ENCODE measurements around the gene SAMD10. TPM values are rescaled to one million over a fixed set of nuclear protein-coding genes. Genes with fewer than 3 reads are reported as not detected.

Gene SAMD10
- polyA plus RNA-seq, 3 donors, result 0.34 to 2.4 (median 0.67) TPM

- H3K36me3 ChIP-seq (replicated peaks in 1 of 2; ENCODE audit: control insufficient read depth in 1 of 2, insufficient read depth in 2 of 2, low read length in 2 of 2), result peaks cover 78 to 98% of the 10 kb centered on the region in 2 donors
- H3K4me2 ChIP-seq (replicated peaks; ENCODE audit: extremely low read depth, low read length, poor library complexity, severe bottlenecking), result no peak overlapping the region
- no peak for TF ChIP-seq CTCF (IDR thresholded peaks at IDR 0.05)
- no peaks in the 10 kb centered on the region for H3K4me1 ChIP-seq (ENCODE audit: control insufficient read depth in 1 of 2, insufficient read depth in 2 of 2, low read length in 2 of 2)
- Mint-ChIP-seq H3K4me1 (no peaks in the 10 kb centered on the region), H3K4me3 (no peak overlapping the region), H3K27ac (no peak overlapping the region), H3K9me3 (peaks cover 0 to 3% (median 0%) of the 10 kb centered on the region in 7 donors), H3K27me3 (ENCODE audit: low read depth in 3 of 3) (peaks cover 0 to 3% (median 0%) of the 10 kb centered on the region in 3 donors), H3K36me3 (peaks cover 69 to 94% of the 10 kb centered on the region in 2 donors)
- H2AFZ ChIP-seq (ENCODE audit: insufficient read depth, low read depth, low read length, poor library complexity, severe bottlenecking), result no peak overlapping the region
- no peaks in the 10 kb centered on the region for H3K9me3 ChIP-seq (replicated peaks in 1 of 2; ENCODE audit: control insufficient read depth in 1 of 2, insufficient read depth in 1 of 2, low read length in 2 of 2)
- H3K4me3 ChIP-seq (replicated peaks in 1 of 3; ENCODE audit: low read depth in 2 of 3, low read length in 3 of 3), result no peak overlapping the region
- no peak overlapping the region for H3K27ac ChIP-seq (ENCODE audit: low read depth in 1 of 2, low read length in 2 of 2)
- H3K79me2 ChIP-seq (ENCODE audit: insufficient read depth, low read length), result peaks cover 98% of the 10 kb centered on the region
- H3K27me3 ChIP-seq (ENCODE audit: control insufficient read depth in 2 of 2, insufficient read depth in 2 of 2, low read length in 2 of 2), result no peaks in the 10 kb centered on the region
- H3K9ac ChIP-seq (ENCODE audit: insufficient read depth, low read length, poor library complexity, severe bottlenecking), result no peak overlapping the region
- intact Hi-C loops (cut with micrococcal nuclease), result no loop called here
- DNase-seq, result no peak
- WGBS (ENCODE audit: insufficient coverage), result 95% methylated on average over 26 of the region's 26 CpGs
- H4K20me1 ChIP-seq (ENCODE audit: insufficient read depth, low read length), result peaks cover 100% of the 10 kb centered on the region
These were observed 50.4 kb downstream of the SAMD10 start for GRCh38 chr20:63929071-63929470.

GRCh38 chr20:63926298-63926697 lies 53.1 kb downstream of the SAMD10 start:
- peaks cover 100% of the 10 kb centered on the region for H4K20me1 ChIP-seq (ENCODE audit: insufficient read depth, low read length)
- H3K9me3 ChIP-seq (replicated peaks in 1 of 2; ENCODE audit: control insufficient read depth in 1 of 2, insufficient read depth in 1 of 2, low read length in 2 of 2), result no peaks in the 10 kb centered on the region
- DNase-seq, result no peak
- no peak overlapping the region for H3K4me2 ChIP-seq (replicated peaks; ENCODE audit: extremely low read depth, low read length, poor library complexity, severe bottlenecking)
- no peaks in the 10 kb centered on the region for H3K27me3 ChIP-seq (ENCODE audit: control insufficient read depth in 2 of 2, insufficient read depth in 2 of 2, low read length in 2 of 2)
- H3K9ac ChIP-seq (ENCODE audit: insufficient read depth, low read length, poor library complexity, severe bottlenecking), result no peak overlapping the region
- H2AFZ ChIP-seq (ENCODE audit: insufficient read depth, low read depth, low read length, poor library complexity, severe bottlenecking), result no peak overlapping the region
- H3K27ac ChIP-seq (ENCODE audit: low read depth in 1 of 2, low read length in 2 of 2), result peak overlapping the region in 1 of 2 donors; percentile 31
- Mint-ChIP-seq H3K27ac (peak overlapping the region in 3 of 7 donors; percentile 8 to 42 (median 27)), H3K9me3 (no peaks in the 10 kb centered on the region), H3K4me3 (no peak overlapping the region), H3K27me3 (ENCODE audit: low read depth in 3 of 3) (peaks cover 0 to 3% (median 0%) of the 10 kb centered on the region in 3 donors), H3K36me3 (peaks cover 60 to 91% of the 10 kb centered on the region in 2 donors), H3K4me1 (no peaks in the 10 kb centered on the region)
- 94% methylated on average over 8 of the region's 8 CpGs for WGBS (ENCODE audit: insufficient coverage)
- TF ChIP-seq CTCF (IDR thresholded peaks at IDR 0.05), result no peak
- no peaks in the 10 kb centered on the region for H3K4me1 ChIP-seq (ENCODE audit: control insufficient read depth in 1 of 2, insufficient read depth in 2 of 2, low read length in 2 of 2)
- no peak overlapping the region for H3K4me3 ChIP-seq (replicated peaks in 1 of 3; ENCODE audit: low read depth in 2 of 3, low read length in 3 of 3)
- H3K36me3 ChIP-seq (replicated peaks in 1 of 2; ENCODE audit: control insufficient read depth in 1 of 2, insufficient read depth in 2 of 2, low read length in 2 of 2), result peaks cover 55 to 98% of the 10 kb centered on the region in 2 donors
- intact Hi-C loops (cut with micrococcal nuclease), result no loop called here
- H3K79me2 ChIP-seq (ENCODE audit: insufficient read depth, low read length), result peaks cover 98% of the 10 kb centered on the region
